Body of pancreas (tissue), 4 donors: Measurements from ENCODE around the gene ATAD3B.

Source experiments
- CTCF ChIP-seq, 7 experiments: fragments of 450-650 bp in 4 of 7; fragments of 200-600 bp in 3 of 7; sonication (generic) in 3 of 7; IDR thresholded peaks; one replicate each; pipeline ENCODE4 v1.5.1; 2016 to 2019; ENCODE audit warnings: antibody characterized with exemption in 7 of 7
- POLR2A ChIP-seq, 3 donors: fragments of 450-650 bp; IDR thresholded peaks; one replicate each; pipeline ENCODE4 v1.6.1; 2016; ENCODE audit warnings: antibody characterized with exemption in 3 of 3, mild to moderate bottlenecking in 2 of 3

- TF ChIP-seq CTCF (IDR thresholded peaks at IDR 0.05) (no peak), POLR2A (IDR thresholded peaks at IDR 0.05) (no peak)
Measured at GRCh38 chr1:1544544-1544943, 73.0 kb downstream of the ATAD3B start.
